ENCODE measurements around the gene GRM2.

Gene GRM2

DNA sequence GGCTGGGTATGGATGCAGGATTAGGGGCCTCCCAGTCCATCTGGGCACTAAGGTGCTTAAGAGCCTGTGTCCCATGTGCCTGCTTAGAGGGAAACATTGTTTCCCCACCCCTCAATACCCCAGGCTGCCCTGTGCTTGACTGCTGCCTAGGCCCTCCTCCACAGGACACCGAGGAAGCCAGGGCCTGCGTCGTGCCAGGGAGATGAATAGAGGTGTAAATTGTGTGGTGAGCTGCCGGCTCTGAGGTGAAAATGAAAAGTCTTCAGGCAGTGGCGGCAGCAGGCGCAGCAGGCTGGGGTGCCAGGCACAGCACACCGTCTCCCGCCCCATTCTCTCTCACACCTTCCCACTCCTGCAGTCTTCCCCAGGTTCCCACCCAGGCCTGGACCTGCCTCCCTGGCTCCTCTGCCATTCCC, 13.9 kb upstream of the GRM2 start:
- H3K9me3 ChIP-seq (replicated peaks; ENCODE audit: low read length) = no peaks in the 10 kb centered on the region
- H3K4me3 ChIP-seq (ENCODE audit: low read length) = no peak overlapping the region
- peaks cover 40% of the 10 kb centered on the region for H3K36me3 ChIP-seq (ENCODE audit: insufficient read depth, low read length)
- no peaks in the 10 kb centered on the region for H3K4me1 ChIP-seq (ENCODE audit: control insufficient read depth, insufficient read depth, low read length)
- no peak overlapping the region for H3K4me2 ChIP-seq (ENCODE audit: low read length)
- H3K27me3 ChIP-seq (ENCODE audit: control insufficient read depth, insufficient read depth, low read length) = no peaks in the 10 kb centered on the region
- no peak overlapping the region for H3K9ac ChIP-seq (ENCODE audit: low read depth, low read length)

DNA sequence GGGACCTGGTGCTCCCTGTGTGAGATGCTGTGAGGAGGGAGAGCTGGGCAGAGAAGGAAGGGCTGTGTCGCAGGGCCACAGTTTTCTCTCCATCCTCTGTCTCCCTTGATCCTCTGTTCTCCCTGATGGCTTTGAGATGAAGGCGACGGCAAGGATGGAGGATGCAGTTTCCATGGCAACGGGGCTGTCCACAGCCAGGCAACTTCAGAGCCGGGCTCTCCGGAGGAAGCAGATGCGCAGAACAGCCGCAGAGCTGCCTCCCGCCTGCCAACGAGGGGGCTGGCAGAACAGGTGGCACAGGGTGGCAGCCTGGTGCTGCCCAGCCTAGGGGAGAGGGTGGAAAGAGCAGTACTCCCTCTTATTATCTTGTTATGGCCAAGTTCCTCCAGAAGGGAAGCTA, 9.9 kb upstream of the GRM2 start:
- Histone ChIP-seq H3K27me3 (ENCODE audit: control insufficient read depth, insufficient read depth, low read length) (no peaks in the 10 kb centered on the region), H3K4me2 (ENCODE audit: low read length) (no peak overlapping the region), H3K4me1 (ENCODE audit: control insufficient read depth, insufficient read depth, low read length) (no peaks in the 10 kb centered on the region), H3K4me3 (ENCODE audit: low read length) (no peak overlapping the region), H3K9me3 (replicated peaks; ENCODE audit: low read length) (no peaks in the 10 kb centered on the region), H3K9ac (ENCODE audit: low read depth, low read length) (no peak overlapping the region), H3K36me3 (ENCODE audit: insufficient read depth, low read length) (peaks cover 45% of the 10 kb centered on the region)

DNA sequence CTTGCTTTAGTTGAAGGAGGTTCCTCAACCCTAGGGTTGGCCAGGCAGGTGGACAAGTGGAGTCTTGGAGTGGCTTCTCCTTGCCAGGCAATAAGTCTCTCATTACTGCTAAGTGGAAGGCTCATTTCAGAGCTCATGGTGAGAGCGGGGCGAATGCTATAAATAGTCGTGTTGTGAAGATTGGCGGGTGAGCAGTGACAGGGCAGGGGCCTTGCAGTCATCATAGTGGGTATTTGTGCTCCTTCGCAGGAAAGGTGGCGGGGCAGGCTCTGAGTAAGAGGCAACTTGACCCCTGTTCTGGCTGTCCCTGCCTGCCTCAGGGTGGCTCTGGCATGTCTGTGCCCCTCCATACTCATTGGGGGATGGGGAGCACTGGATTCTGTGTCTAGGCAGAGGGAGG, 8.7 kb upstream of the GRM2 start:
- Histone ChIP-seq H3K4me2 (ENCODE audit: low read length) (no peak overlapping the region), H3K27me3 (ENCODE audit: control insufficient read depth, insufficient read depth, low read length) (no peaks in the 10 kb centered on the region), H3K9me3 (replicated peaks; ENCODE audit: low read length) (no peaks in the 10 kb centered on the region), H3K36me3 (ENCODE audit: insufficient read depth, low read length) (peaks cover 38% of the 10 kb centered on the region), H3K4me1 (ENCODE audit: control insufficient read depth, insufficient read depth, low read length) (no peaks in the 10 kb centered on the region), H3K4me3 (ENCODE audit: low read length) (no peak overlapping the region), H3K9ac (ENCODE audit: low read depth, low read length) (no peak overlapping the region)

DNA sequence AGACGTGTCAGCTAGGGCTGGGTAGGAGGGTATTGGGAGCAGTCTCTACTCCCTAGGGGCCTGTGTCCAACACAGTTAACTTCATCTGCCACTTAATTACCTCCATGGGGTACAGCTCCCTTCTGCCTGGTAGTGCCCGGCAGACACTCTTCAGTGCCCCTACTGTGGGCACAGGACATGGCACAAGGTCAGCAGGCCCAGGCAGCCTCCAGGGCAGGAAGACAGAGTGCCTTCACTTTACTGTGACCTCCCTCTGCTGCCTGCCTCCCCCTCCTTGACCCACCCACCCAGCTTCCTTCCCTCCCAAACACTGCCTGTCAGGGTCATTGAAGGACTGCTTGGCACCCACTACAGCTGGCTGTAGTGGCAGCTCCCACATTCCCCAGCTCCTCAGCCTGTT, 6.5 kb upstream of the GRM2 start:
- H3K4me2 ChIP-seq (ENCODE audit: low read length) = no peak overlapping the region
- H3K27me3 ChIP-seq (ENCODE audit: control insufficient read depth, insufficient read depth, low read length) = no peaks in the 10 kb centered on the region
- H3K4me3 ChIP-seq (ENCODE audit: low read length) = no peak overlapping the region
- no peak overlapping the region for H3K9ac ChIP-seq (ENCODE audit: low read depth, low read length)
- H3K36me3 ChIP-seq (ENCODE audit: insufficient read depth, low read length) = peaks cover 45% of the 10 kb centered on the region
- no peaks in the 10 kb centered on the region for H3K9me3 ChIP-seq (replicated peaks; ENCODE audit: low read length)
- H3K4me1 ChIP-seq (ENCODE audit: control insufficient read depth, insufficient read depth, low read length) = no peaks in the 10 kb centered on the region

DNA sequence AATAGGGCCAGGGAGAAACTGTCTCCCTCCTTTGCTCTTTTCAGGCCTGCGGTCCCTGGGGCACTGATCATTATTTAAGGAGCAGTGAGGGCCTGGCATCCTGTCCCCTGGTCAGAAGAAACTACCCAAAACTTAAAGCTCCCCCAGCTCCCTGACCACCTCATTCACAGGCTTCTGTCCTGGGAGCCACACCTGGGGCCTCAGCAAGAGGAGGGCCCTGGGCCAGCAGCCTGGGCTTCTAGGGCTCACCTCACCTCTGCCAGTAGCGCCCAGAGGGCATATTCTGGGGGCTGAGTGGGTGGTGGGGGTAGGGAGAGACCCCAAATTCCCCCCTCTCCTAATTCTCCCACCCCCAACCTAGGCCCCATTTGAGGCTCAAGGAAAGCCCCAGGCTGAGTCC, 4.7 kb upstream of the GRM2 start:
- Histone ChIP-seq H3K4me1 (ENCODE audit: control insufficient read depth, insufficient read depth, low read length) (peaks cover 2% of the 10 kb centered on the region), H3K9me3 (replicated peaks; ENCODE audit: low read length) (no peaks in the 10 kb centered on the region), H3K36me3 (ENCODE audit: insufficient read depth, low read length) (peaks cover 38% of the 10 kb centered on the region), H3K4me3 (ENCODE audit: low read length) (no peak overlapping the region), H3K27me3 (ENCODE audit: control insufficient read depth, insufficient read depth, low read length) (peaks cover under 1% of the 10 kb centered on the region), H3K9ac (ENCODE audit: low read depth, low read length) (no peak overlapping the region), H3K4me2 (ENCODE audit: low read length) (no peak overlapping the region)

DNA sequence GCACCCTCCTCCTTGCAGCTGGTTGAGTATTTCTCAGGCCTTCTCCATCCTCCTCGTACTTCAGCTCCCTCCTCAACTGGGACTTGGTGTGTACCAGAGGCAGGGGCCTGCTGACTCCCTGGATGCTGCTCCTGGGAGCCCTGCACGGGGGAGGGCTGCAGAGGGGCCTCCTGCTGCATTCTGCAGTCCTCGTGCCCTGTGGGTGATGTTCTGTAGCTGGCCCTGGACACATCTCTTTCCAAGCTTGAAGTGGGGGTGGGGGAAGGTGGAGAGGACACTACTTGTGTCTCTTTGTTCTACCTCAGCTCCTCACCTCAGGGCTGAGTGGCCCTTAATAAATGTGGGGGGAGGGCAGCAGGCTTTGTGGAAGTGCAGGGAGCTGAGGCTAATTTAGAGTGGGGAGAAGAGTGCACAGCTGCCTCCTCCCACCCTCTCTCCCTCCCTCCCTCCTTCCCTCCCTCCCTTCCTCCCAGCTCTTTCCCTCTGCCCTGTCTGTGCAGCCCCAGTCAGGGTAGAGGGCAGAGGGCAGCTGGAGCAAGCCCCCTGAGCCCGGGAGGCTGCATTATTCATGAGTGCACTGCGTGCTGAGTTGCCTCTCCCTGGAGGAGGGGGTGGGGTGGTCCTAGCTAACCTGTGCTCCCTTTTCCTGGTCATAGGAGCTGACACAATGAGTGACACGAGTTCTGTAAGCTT, 3.7 kb upstream of the GRM2 start:
- Histone ChIP-seq H3K4me3 (ENCODE audit: low read length) (no peak overlapping the region), H3K9me3 (replicated peaks; ENCODE audit: low read length) (no peaks in the 10 kb centered on the region), H3K4me1 (ENCODE audit: control insufficient read depth, insufficient read depth, low read length) (peaks cover 5% of the 10 kb centered on the region), H3K36me3 (ENCODE audit: insufficient read depth, low read length) (peaks cover 27% of the 10 kb centered on the region), H3K9ac (ENCODE audit: low read depth, low read length) (no peak overlapping the region), H3K4me2 (ENCODE audit: low read length) (no peak overlapping the region), H3K27me3 (ENCODE audit: control insufficient read depth, insufficient read depth, low read length) (peaks cover 11% of the 10 kb centered on the region)

DNA sequence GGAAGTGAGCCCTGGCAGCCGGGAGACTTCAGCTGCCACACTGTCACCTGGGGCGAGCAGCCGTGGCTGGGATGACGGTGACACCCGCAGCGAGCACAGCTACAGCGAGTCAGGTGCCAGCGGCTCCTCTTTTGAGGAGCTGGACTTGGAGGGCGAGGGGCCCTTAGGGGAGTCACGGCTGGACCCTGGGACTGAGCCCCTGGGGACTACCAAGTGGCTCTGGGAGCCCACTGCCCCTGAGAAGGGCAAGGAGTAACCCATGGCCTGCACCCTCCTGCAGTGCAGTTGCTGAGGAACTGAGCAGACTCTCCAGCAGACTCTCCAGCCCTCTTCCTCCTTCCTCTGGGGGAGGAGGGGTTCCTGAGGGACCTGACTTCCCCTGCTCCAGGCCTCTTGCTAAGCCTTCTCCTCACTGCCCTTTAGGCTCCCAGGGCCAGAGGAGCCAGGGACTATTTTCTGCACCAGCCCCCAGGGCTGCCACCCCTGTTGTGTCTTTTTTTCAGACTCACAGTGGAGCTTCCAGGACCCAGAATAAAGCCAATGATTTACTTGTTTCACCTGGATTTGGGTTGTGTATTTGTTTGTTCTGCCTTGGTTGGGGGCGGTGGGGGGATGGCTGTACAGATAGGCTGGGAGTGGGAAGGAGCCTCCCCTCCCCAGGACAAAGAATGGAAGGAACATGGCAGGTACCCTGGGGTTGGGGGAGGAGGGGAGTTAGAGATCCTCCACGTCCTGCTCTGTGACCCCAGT, 2.9 kb upstream of the GRM2 start:
- H3K9me3 ChIP-seq (replicated peaks; ENCODE audit: low read length) = no peaks in the 10 kb centered on the region
- no peak overlapping the region for H3K9ac ChIP-seq (ENCODE audit: low read depth, low read length)
- H3K27me3 ChIP-seq (ENCODE audit: control insufficient read depth, insufficient read depth, low read length) = peaks cover 15% of the 10 kb centered on the region
- H3K4me1 ChIP-seq (ENCODE audit: control insufficient read depth, insufficient read depth, low read length) = peaks cover 5% of the 10 kb centered on the region
- H3K4me2 ChIP-seq (ENCODE audit: low read length) = no peak overlapping the region
- peaks cover 23% of the 10 kb centered on the region for H3K36me3 ChIP-seq (ENCODE audit: insufficient read depth, low read length)
- H3K4me3 ChIP-seq (ENCODE audit: low read length) = no peak overlapping the region

DNA sequence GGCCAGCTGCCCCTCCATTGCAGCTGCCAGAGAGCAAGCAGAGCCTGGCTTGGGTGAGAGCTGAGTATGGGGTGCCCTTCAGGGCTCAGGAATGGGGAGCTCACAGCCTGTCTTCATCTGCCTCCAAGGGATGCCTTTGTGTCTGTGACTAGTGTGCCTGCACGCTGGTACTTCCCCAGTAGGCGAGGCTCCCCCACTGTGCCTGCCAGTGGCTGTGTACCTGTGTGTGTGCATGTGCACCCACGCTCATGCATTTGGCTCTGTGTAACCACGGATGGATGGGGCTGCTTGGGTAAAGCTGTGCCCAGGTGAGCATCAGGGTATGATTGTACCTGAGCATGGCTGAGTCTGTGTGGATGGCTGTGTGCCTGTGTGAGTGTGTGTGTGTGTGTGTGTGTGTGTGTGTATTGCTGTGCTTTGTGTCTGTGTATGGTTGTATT, 2.3 kb upstream of the GRM2 start:
- no peaks in the 10 kb centered on the region for H3K9me3 ChIP-seq (replicated peaks; ENCODE audit: low read length)
- no peak overlapping the region for H3K9ac ChIP-seq (ENCODE audit: low read depth, low read length)
- H3K27me3 ChIP-seq (ENCODE audit: control insufficient read depth, insufficient read depth, low read length) = peaks cover 15% of the 10 kb centered on the region
- no peak overlapping the region for H3K4me2 ChIP-seq (ENCODE audit: low read length)
- H3K4me1 ChIP-seq (ENCODE audit: control insufficient read depth, insufficient read depth, low read length) = peaks cover 5% of the 10 kb centered on the region
- peaks cover 17% of the 10 kb centered on the region for H3K36me3 ChIP-seq (ENCODE audit: insufficient read depth, low read length)
- H3K4me3 ChIP-seq (ENCODE audit: low read length) = no peak overlapping the region

DNA sequence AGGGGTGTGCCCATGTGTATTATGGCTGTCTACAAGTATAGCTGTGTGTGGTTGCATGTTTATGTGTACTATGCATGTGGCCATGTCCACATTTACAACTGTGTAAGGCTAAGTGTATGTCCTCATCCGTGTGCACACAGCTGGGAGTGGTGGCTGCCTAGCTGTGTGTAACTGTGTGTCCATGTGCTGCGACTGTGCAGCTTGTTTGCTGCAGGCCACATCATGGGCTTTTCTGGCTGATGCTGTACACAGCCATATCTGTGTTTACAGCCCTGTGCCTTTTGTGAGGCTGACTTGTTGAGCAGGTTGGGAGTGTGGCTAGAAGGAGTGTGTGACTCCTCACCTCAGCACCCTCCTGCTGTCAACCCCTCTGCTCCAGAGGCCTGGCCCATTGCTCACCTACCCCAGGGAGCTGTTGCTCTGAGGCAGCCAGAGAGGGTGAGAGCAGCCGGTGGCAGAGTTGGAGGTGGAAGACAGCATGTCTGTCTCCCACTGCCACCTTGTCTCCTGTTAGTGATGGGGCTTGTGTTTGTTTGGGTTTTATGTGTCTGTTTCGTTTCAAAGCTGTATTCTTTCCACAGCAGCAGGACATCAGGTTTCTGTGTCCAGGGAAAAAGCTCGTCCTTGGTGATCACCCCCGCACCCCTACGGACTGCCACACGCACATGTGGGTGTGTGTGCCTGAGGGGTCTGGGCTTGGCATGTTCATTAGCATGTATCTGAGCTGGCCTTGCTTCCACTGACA, 1.4 kb upstream of the GRM2 start:
- H3K27me3 ChIP-seq (ENCODE audit: control insufficient read depth, insufficient read depth, low read length) = peaks cover 15% of the 10 kb centered on the region
- H3K4me2 ChIP-seq (ENCODE audit: low read length) = no peak overlapping the region
- no peak overlapping the region for H3K9ac ChIP-seq (ENCODE audit: low read depth, low read length)
- peaks cover 5% of the 10 kb centered on the region for H3K4me1 ChIP-seq (ENCODE audit: control insufficient read depth, insufficient read depth, low read length)
- H3K36me3 ChIP-seq (ENCODE audit: insufficient read depth, low read length) = peaks cover 8% of the 10 kb centered on the region
- no peak overlapping the region for H3K4me3 ChIP-seq (ENCODE audit: low read length)
- H3K9me3 ChIP-seq (replicated peaks; ENCODE audit: low read length) = no peaks in the 10 kb centered on the region

DNA sequence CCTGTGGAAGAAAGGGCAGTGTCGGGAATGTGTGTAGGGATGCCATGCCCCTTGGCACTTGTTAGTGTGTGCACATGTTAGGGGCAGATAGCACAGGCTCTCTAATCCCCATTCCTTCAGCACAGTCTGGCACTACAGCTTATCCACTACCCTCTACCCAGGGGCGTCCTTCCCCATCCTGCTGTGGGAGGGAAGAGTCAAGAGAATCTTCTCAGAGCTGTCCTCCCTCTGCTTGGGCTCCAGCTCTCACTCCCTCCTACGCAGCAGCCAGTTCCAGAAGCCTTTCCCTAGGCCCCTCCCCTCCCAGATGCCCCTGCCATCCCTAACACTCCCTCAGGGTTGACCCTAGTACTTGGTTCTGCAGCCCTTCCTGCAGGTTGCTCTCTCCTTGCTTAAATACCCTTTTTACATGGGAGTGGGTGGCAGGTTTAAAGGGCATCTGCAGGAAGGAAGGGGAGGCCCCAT, 815 bp upstream of the GRM2 start:
- no peak overlapping the region for H3K4me2 ChIP-seq (ENCODE audit: low read length)
- H3K4me1 ChIP-seq (ENCODE audit: control insufficient read depth, insufficient read depth, low read length) = peaks cover 5% of the 10 kb centered on the region
- H3K27me3 ChIP-seq (ENCODE audit: control insufficient read depth, insufficient read depth, low read length) = peaks cover 18% of the 10 kb centered on the region
- H3K36me3 ChIP-seq (ENCODE audit: insufficient read depth, low read length) = peaks cover 7% of the 10 kb centered on the region
- H3K9me3 ChIP-seq (replicated peaks; ENCODE audit: low read length) = no peaks in the 10 kb centered on the region
- no peak overlapping the region for H3K4me3 ChIP-seq (ENCODE audit: low read length)
- no peak overlapping the region for H3K9ac ChIP-seq (ENCODE audit: low read depth, low read length)

DNA sequence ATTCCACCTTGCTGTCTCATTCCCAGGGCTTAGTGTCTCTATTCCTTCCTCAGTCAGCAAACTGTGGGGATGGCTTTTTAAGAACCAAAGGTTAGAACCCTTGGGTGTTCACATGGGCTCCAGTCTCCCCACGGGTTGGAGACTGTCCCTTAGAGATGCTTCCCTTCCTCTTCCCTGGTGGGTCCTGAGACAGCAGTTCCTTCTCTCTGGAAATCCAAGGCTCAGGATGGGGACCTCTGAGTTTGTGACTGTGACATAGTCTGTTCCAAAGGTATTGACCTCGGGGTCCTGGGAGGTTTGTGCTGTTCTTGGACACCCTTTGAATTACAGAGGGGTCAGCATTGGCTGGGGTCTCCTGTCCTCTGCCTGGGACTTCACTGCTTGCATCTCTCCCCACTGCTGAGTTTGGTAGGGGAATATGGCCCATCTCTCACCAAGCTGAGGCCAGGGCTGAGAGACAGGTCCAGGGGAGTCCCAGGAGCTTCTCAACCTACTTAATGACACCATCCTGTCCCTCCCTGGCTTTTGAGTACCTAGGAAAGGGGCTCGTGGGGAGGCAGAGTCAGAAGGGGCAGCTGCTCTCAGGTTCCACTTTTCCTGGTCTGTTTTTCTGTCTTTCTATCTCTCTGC, 1.5 kb downstream of the GRM2 start:
- H3K4me1 ChIP-seq (ENCODE audit: control insufficient read depth, insufficient read depth, low read length) = peaks cover 5% of the 10 kb centered on the region
- H3K4me3 ChIP-seq (ENCODE audit: low read length) = no peak overlapping the region
- H3K9ac ChIP-seq (ENCODE audit: low read depth, low read length) = no peak overlapping the region
- peaks cover 7% of the 10 kb centered on the region for H3K36me3 ChIP-seq (ENCODE audit: insufficient read depth, low read length)
- H3K9me3 ChIP-seq (replicated peaks; ENCODE audit: low read length) = no peaks in the 10 kb centered on the region
- no peak overlapping the region for H3K4me2 ChIP-seq (ENCODE audit: low read length)
- H3K27me3 ChIP-seq (ENCODE audit: control insufficient read depth, insufficient read depth, low read length) = peaks cover 18% of the 10 kb centered on the region

Data from skeletal muscle satellite cell (primary cell).